DOHH2 (cell line): ENCODE measurements around the gene CENPP.

Source experiments
- H3F3A ChIP-seq: fragments of 200-600 bp; sonication (generic), shearing (Covaris generic); 2 replicates; pipeline ENCODE4 v1.6.0; 2016; ENCODE audit warnings: antibody characterized with exemption, mild to moderate bottlenecking; ENCODE audit not compliant: control insufficient read depth, insufficient read depth
- H3K27ac ChIP-seq: fragments of 200-600 bp; sonication (generic); 2 replicates; pipeline ENCODE4 v1.5.1; 2014; ENCODE audit warnings: low read depth, mild to moderate bottlenecking, low read length, moderate library complexity
- H3K27me3 ChIP-seq: fragments of 200-600 bp; sonication (generic); 2 replicates; pipeline ENCODE4 v1.6.1; 2014; ENCODE audit warnings: mild to moderate bottlenecking, low read length, mixed read lengths; ENCODE audit not compliant: control insufficient read depth
- H3K36me3 ChIP-seq: fragments of 200-600 bp; sonication (generic); 2 replicates; pipeline ENCODE4 v1.6.1; 2014; ENCODE audit warnings: mild to moderate bottlenecking, low read length, moderate library complexity, mixed read lengths; ENCODE audit not compliant: control insufficient read depth
- H3K4me1 ChIP-seq: fragments of 200-600 bp; sonication (generic); 2 replicates; pipeline ENCODE4 v1.6.1; 2014; ENCODE audit warnings: mild to moderate bottlenecking, low read length, mixed read lengths; ENCODE audit not compliant: control insufficient read depth
- H3K4me2 ChIP-seq: fragments of 200-600 bp; sonication (generic); 2 replicates; pipeline ENCODE4 v1.6.0; 2014; ENCODE audit warnings: mild to moderate bottlenecking, low read length, moderate library complexity
- H3K4me3 ChIP-seq: fragments of 200-600 bp; sonication (generic); 2 replicates; pipeline ENCODE4 v1.5.1; 2014; ENCODE audit warnings: mild to moderate bottlenecking, low read length, mixed read lengths
- H3K79me2 ChIP-seq: fragments of 200-600 bp; sonication (generic); 2 replicates; pipeline ENCODE4 v1.6.1; 2014; ENCODE audit warnings: mild to moderate bottlenecking, low read length, mixed read lengths; ENCODE audit not compliant: control insufficient read depth
- H3K9me2 ChIP-seq: fragments of 200-600 bp; sonication (generic); replicated peaks from 2 replicates; pipeline ENCODE4 v1.6.1; 2014; ENCODE audit warnings: mild to moderate bottlenecking, low read length, mixed read lengths; ENCODE audit not compliant: control insufficient read depth
- H3K9me3 ChIP-seq: fragments of 200-600 bp; sonication (generic); 2 replicates; pipeline ENCODE4 v1.6.1; 2014; ENCODE audit warnings: antibody characterized with exemption, low read length, mixed read lengths; ENCODE audit not compliant: control insufficient read depth, insufficient read depth
- H4K20me1 ChIP-seq: fragments of 200-600 bp; sonication (generic); 2 replicates; pipeline ENCODE4 v1.6.0; 2014; ENCODE audit warnings: low read depth, mild to moderate bottlenecking, antibody characterized with exemption, low read length, moderate library complexity; ENCODE audit not compliant: control insufficient read depth, insufficient read depth
- CTCF ChIP-seq: fragments of 200-600 bp; sonication (generic); IDR thresholded peaks from one replicate; pipeline ENCODE4 v1.5.1; 2014; ENCODE audit warnings: antibody characterized with exemption, mild to moderate bottlenecking, low read depth, low read length; ENCODE audit not compliant: poor library complexity, severe bottlenecking
- EZH2phosphoT487 ChIP-seq: fragments of 200-600 bp; sonication (generic); IDR thresholded peaks from 2 replicates; pipeline ENCODE4 v1.6.1; 2017; ENCODE audit warnings: borderline replicate concordance, mild to moderate bottlenecking, antibody characterized with exemption, low read length, moderate library complexity, mixed read lengths

The CENPP gene

GRCh38 chr9:92424340-92424739 is 98.6 kb downstream of the CENPP start, which contains the start of gene OMD:
Gene OMD (minus strand): TSS chr9:92424471. CDS start chr9:92417558, 6,913 bp downstream.
- Histone ChIP-seq H3K9me2 (no peaks in the 10 kb centered on the region), H3K79me2 (no peaks in the 10 kb centered on the region), H3K27ac (no peak within 1 kb of the TSS), H3K4me3 (no peak within 1 kb of the TSS), H3K27me3 (no peaks in the 10 kb centered on the region), H3K4me2 (no peak within 1 kb of the TSS), H4K20me1 (no peaks in the 10 kb centered on the region), H3F3A (no peaks in the 10 kb centered on the region), H3K4me1 (no peaks in the 10 kb centered on the region), H3K36me3 (no peaks in the 10 kb centered on the region), H3K9me3 (no peaks in the 10 kb centered on the region)
- no peak for TF ChIP-seq EZH2phosphoT487
- no peak for TF ChIP-seq CTCF

- Histone ChIP-seq H3K27me3 (no peaks in the 10 kb centered on the region), H3K36me3 (no peaks in the 10 kb centered on the region), H3K27ac (no peak overlapping the region), H3K4me2 (no peak overlapping the region), H3F3A (no peaks in the 10 kb centered on the region), H3K4me3 (no peak overlapping the region), H3K4me1 (no peaks in the 10 kb centered on the region), H3K79me2 (no peaks in the 10 kb centered on the region), H3K9me3 (no peaks in the 10 kb centered on the region), H3K9me2 (no peaks in the 10 kb centered on the region), H4K20me1 (no peaks in the 10 kb centered on the region)
- TF ChIP-seq CTCF (no peak), EZH2phosphoT487 (no peak)
Measured at GRCh38 chr9:92425474-92425873, 99.7 kb downstream of the CENPP start.

- H3K27ac ChIP-seq = no peak overlapping the region
- H3K4me1 ChIP-seq = no peaks in the 10 kb centered on the region
- TF ChIP-seq EZH2phosphoT487 (no peak), CTCF (no peak)
- no peaks in the 10 kb centered on the region for H3F3A ChIP-seq
- H4K20me1 ChIP-seq = no peaks in the 10 kb centered on the region
- no peaks in the 10 kb centered on the region for H3K79me2 ChIP-seq
- no peaks in the 10 kb centered on the region for H3K9me2 ChIP-seq
- H3K27me3 ChIP-seq = no peaks in the 10 kb centered on the region
- no peak overlapping the region for H3K4me3 ChIP-seq
- no peaks in the 10 kb centered on the region for H3K36me3 ChIP-seq
- H3K4me2 ChIP-seq = no peak overlapping the region
- H3K9me3 ChIP-seq = no peaks in the 10 kb centered on the region
Measured at GRCh38 chr9:92426501-92427145, 100.9 kb downstream of the CENPP start.
